SW480 (cell line): ENCODE results near the gene EML2.
"Not testable (repeated sequence)": the region's sequence is repeated elsewhere in the genome, so short reads cannot be mapped to it uniquely, and the experiment has no call there.

Experiments
- DNase-seq: peaks from one replicate; pipeline ENCODE4 v3.0.0-alpha.2; 2016; ENCODE audit warnings: low spot score

The EML2 gene

GRCh38 chr19:45638930-45639729 lies at the start of gene EML2:
TSS of gene EML2 (minus strand) at chr19:45639397. CDS start at chr19:45639376, 21 bp downstream.
- peak; percentile 20 for DNase-seq

- DNase-seq = no peak
Measured at GRCh38 chr19:45687599-45687998, 48.4 kb upstream of the EML2 start.

GRCh38 chr19:45685045-45685444 lies 45.8 kb upstream of the EML2 start:
- DNase-seq = not testable (repeated sequence)

GRCh38 chr19:45682908-45683307 lies 43.7 kb upstream of the EML2 start:
- DNase-seq = no peak

GRCh38 chr19:45682117-45682516 lies 42.9 kb upstream of the EML2 start:
- no peak for DNase-seq

- peak; percentile 91 for DNase-seq
Measured at GRCh38 chr19:45681391-45682015, 42.3 kb upstream of the EML2 start.

GRCh38 chr19:45677351-45678230 lies 38.4 kb upstream of the EML2 start:
- DNase-seq = peak; percentile 100

GRCh38 chr19:45676851-45677263 lies 37.7 kb upstream of the EML2 start:
- DNase-seq = peak; percentile 64

- no peak for DNase-seq
Measured at GRCh38 chr19:45674946-45675345, 35.7 kb upstream of the EML2 start.

GRCh38 chr19:45670670-45671453 lies 31.7 kb upstream of the EML2 start:
- DNase-seq = peak; percentile 88

- DNase-seq = no peak
Measured at GRCh38 chr19:45668342-45668871, 29.2 kb upstream of the EML2 start.

GRCh38 chr19:45667620-45668341 lies 28.6 kb upstream of the EML2 start, which contains the start of gene GIPR:
TSS of gene GIPR (plus strand) at chr19:45668221. CDS start at chr19:45669521, 1,300 bp downstream.
- peak; percentile 92 for DNase-seq

- no peak for DNase-seq
Measured at GRCh38 chr19:45664575-45664974, 25.4 kb upstream of the EML2 start.

- DNase-seq = no peak
Measured at GRCh38 chr19:45663800-45664199, 24.6 kb upstream of the EML2 start.

- DNase-seq = no peak
Measured at GRCh38 chr19:45660636-45661035, 21.4 kb upstream of the EML2 start.

GRCh38 chr19:45659096-45659729 lies 20.0 kb upstream of the EML2 start:
- DNase-seq = no peak

- DNase-seq = no peak
Measured at GRCh38 chr19:45657520-45658167, 18.4 kb upstream of the EML2 start.

- no peak for DNase-seq
Measured at GRCh38 chr19:45655073-45655472, 15.9 kb upstream of the EML2 start.

- DNase-seq = no peak
Measured at GRCh38 chr19:45653634-45654033, 14.4 kb upstream of the EML2 start.

- no peak for DNase-seq
Measured at GRCh38 chr19:45650722-45651121, 11.5 kb upstream of the EML2 start.
